A673 (cell line): ENCODE data around the gene FBXO45. TPM values are rescaled to one million over a fixed set of nuclear protein-coding genes. Genes with fewer than 3 reads are reported as not detected.

ENCODE experiments used
- BruUV-seq: library from RNA; stranded (reverse); fragments of 400-500 nt; replicated peaks from 2 replicates; lab custom pipeline; 2021; lab: Mats Ljungman, UMichigan
- CTCF ChIA-PET: fragments of 300-600 bp; sonication (Branson Sonifier 250); formaldehyde crosslinking; loops from one replicate; lab custom pipeline; 2022; ENCODE audit warnings: antibody characterized with exemption; lab: Charles Lee
- POLR2A ChIA-PET: fragments of 300-600 bp; sonication (Branson Sonifier 250); formaldehyde crosslinking; loops from one replicate; lab custom pipeline; 2022; ENCODE audit warnings: antibody characterized with exemption; ENCODE audit not compliant: low non-redundant PET; lab: Charles Lee
- DNase-seq: peaks from one replicate; pipeline ENCODE4 v3.0.0-alpha.2; 2015; ENCODE audit warnings: low spot score
- H3K27ac ChIP-seq: fragments of 200-600 bp; sonication (generic); 2 replicates; pipeline ENCODE4 v1.5.1; 2016; ENCODE audit warnings: mixed run types, low read depth, mild to moderate bottlenecking, mixed read lengths, antibody characterized with exemption, low read length; ENCODE audit not compliant: poor library complexity, severe bottlenecking
- H3K27me3 ChIP-seq: fragments of 200-600 bp; sonication (generic); replicated peaks from 2 replicates; pipeline ENCODE4 v1.6.1; 2017; ENCODE audit warnings: mixed run types, low read depth, mild to moderate bottlenecking, mixed read lengths, antibody characterized with exemption, low read length; ENCODE audit not compliant: insufficient read depth, poor library complexity
- H3K36me3 ChIP-seq: fragments of 200-600 bp; sonication (generic); 2 replicates; pipeline ENCODE4 v1.6.1; 2016; ENCODE audit warnings: mixed run types, mild to moderate bottlenecking, mixed read lengths, antibody characterized with exemption, low read length; ENCODE audit not compliant: insufficient read depth, poor library complexity, severe bottlenecking
- H3K4me1 ChIP-seq: fragments of 200-600 bp; sonication (generic); 2 replicates; pipeline ENCODE4 v1.6.1; 2017; ENCODE audit warnings: mixed run types, mild to moderate bottlenecking, mixed read lengths, antibody characterized with exemption, low read length; ENCODE audit not compliant: insufficient read depth, poor library complexity, severe bottlenecking
- H3K4me3 ChIP-seq: fragments of 200-600 bp; sonication (generic); 2 replicates; pipeline ENCODE4 v1.5.1; 2016; ENCODE audit warnings: low read depth, mixed run types, mild to moderate bottlenecking, mixed read lengths, low read length; ENCODE audit not compliant: poor library complexity, severe bottlenecking
- H3K9me3 ChIP-seq: fragments of 200-600 bp; sonication (generic); 2 replicates; pipeline ENCODE4 v1.6.1; 2016; ENCODE audit warnings: mixed run types, low read depth, mild to moderate bottlenecking, mixed read lengths, antibody characterized with exemption, low read length; ENCODE audit not compliant: poor library complexity, severe bottlenecking
- EZH2 ChIP-seq: fragments of 200-600 bp; sonication (generic); IDR thresholded peaks from 2 replicates; pipeline ENCODE4 v1.6.1; 2017; ENCODE audit warnings: borderline replicate concordance, low read depth, mild to moderate bottlenecking, mixed read lengths, antibody characterized with exemption, low read length; ENCODE audit not compliant: poor library complexity, severe bottlenecking
- intact Hi-C: fragments of 100-400 bp; cut with micrococcal nuclease; formaldehyde crosslinking; loops from one replicate; pipeline ENCODE4 v1.10.0; 2022; ENCODE audit not compliant: unreplicated experiment
- total RNA-seq: library from RNA; stranded (reverse); gene quantifications from 2 replicates; pipeline ENCODE4 v1.2.3, GENCODE V29; 2021
- TF ChIP-seq, protein P1 (sequence below): fragments of 300-800, 200-600 bp; sonication (generic); conservative IDR thresholded peaks from 2 replicates; pipeline ENCODE4 v1.5.1; 2017; ENCODE audit warnings: low read depth, mild to moderate bottlenecking, antibody characterized with exemption, low read length, moderate library complexity, mixed read lengths

Gene FBXO45
- total RNA-seq, 1 experiment from 2014 or later = 23.0 TPM

DNA sequence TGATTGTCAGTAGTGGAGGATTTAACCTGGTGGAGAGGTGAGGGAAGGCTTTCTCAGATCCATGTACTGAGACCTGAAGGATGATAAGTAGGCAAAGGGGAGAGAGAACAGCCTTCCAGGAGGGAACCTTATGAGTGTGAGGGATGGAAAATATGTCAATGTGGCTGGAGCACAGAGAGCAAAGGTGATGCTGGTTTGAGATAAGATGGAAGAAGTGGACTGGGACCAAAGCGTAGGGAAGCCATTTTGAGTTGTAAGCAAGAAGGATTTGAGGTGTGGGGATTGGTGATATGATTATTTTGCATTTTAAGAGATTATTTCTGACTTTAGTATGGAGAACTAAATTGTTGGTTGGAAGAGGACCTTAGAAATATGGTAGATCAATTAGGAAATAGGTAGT, 3.9 kb downstream of the FBXO45 start:
- ChIA-PET POLR2A (no interaction called here), CTCF (interaction anchor here (0.7 kb wide), 1 partner anchor 323 kb away, joined by 3 read pairs; no protein-coding TSS in a partner anchor)
- intact Hi-C loops = no loop called here
- Histone ChIP-seq H3K36me3 (peaks cover 1% of the 10 kb centered on the region), H3K9me3 (no peaks in the 10 kb centered on the region), H3K4me3 (no peak overlapping the region), H3K27me3 (no peaks in the 10 kb centered on the region), H3K4me1 (peaks cover 8% of the 10 kb centered on the region), H3K27ac (no peak overlapping the region)
- no peak for DNase-seq
- BruUV-seq = no TSS peak
- no peak for TF ChIP-seq EZH2
- TF ChIP-seq, protein P1, sequence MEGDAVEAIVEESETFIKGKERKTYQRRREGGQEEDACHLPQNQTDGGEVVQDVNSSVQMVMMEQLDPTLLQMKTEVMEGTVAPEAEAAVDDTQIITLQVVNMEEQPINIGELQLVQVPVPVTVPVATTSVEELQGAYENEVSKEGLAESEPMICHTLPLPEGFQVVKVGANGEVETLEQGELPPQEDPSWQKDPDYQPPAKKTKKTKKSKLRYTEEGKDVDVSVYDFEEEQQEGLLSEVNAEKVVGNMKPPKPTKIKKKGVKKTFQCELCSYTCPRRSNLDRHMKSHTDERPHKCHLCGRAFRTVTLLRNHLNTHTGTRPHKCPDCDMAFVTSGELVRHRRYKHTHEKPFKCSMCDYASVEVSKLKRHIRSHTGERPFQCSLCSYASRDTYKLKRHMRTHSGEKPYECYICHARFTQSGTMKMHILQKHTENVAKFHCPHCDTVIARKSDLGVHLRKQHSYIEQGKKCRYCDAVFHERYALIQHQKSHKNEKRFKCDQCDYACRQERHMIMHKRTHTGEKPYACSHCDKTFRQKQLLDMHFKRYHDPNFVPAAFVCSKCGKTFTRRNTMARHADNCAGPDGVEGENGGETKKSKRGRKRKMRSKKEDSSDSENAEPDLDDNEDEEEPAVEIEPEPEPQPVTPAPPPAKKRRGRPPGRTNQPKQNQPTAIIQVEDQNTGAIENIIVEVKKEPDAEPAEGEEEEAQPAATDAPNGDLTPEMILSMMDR = no peak

DNA sequence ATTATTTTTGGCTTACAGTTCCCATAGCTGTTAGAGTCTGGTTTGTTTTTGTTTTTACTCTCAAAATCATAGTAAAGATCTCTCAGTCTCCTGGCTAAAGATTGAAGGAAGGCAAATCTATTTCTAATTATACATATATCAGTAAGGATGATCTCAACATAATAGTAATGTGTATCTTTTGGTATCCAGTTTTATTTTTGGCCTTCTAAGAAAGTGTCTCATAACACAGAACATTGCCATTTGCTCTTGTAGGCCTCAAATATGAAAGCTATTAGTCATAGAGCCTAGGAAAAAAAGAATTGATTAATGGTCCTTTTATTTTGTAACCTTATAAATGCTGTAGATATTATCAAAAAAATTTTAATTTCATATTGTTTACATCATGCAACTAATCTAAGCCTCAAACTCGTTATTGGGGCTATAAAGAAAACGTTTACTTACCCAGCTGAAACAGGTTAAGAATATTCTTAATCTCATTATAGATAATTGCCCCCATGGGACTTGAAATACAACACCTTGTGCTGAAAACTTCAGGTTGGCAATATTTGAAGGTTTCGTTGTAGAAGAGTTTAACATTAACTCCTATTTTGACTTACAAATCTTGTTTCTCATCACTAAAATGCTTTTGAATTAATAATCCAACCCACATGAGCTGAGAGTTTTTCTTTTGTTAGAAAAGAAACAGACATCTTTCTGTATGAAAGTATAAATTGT, 16.7 kb downstream of the FBXO45 start:
- Histone ChIP-seq H3K4me1 (peaks cover 5% of the 10 kb centered on the region), H3K27me3 (no peaks in the 10 kb centered on the region), H3K9me3 (no peaks in the 10 kb centered on the region), H3K27ac (no peak overlapping the region), H3K36me3 (peaks cover 36% of the 10 kb centered on the region), H3K4me3 (no peak overlapping the region)
- TSS peak; percentile 27 for BruUV-seq
- ChIA-PET POLR2A (no interaction called here), CTCF (interaction anchor here (0.7 kb wide), 1 partner anchor 25 kb away, joined by 3 read pairs; no protein-coding TSS in a partner anchor)
- intact Hi-C loops = no loop called here
- TF ChIP-seq, protein P1 = no peak
- no peak for TF ChIP-seq EZH2
- DNase-seq = no peak

DNA sequence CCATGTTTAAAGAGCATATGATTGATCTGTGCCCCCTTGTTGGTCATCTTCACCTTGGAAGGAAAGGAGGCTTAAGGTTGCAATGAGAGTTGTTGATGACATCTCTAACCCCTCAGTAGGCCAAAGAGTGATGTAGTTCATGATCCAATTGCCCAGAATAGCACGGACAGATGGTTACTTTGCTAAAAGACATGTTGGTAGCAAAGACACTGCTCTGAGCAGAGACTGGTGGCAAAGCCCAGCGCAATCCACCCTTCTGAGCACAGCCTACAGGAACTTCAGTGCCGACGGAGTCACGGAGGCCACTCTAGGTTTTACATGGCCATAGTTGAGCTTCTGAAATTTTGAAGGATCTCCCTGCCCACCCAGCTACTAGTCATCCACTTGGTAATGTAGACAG, 21.8 kb downstream of the FBXO45 start:
- intact Hi-C loops = no loop called here
- no peaks in the 10 kb centered on the region for H3K9me3 ChIP-seq
- H3K4me3 ChIP-seq = no peak overlapping the region
- H3K27ac ChIP-seq = no peak overlapping the region
- ChIA-PET POLR2A (no interaction called here), CTCF (no interaction called here)
- H3K36me3 ChIP-seq = peaks cover 11% of the 10 kb centered on the region
- no peak for TF ChIP-seq EZH2
- TF ChIP-seq, protein P1 = no peak
- no peak for DNase-seq
- peaks cover 4% of the 10 kb centered on the region for H3K4me1 ChIP-seq
- H3K27me3 ChIP-seq = no peaks in the 10 kb centered on the region
- BruUV-seq = no TSS peak
